Measurements from ENCODE around the gene DBX1. TPM values are rescaled to one million over a fixed set of nuclear protein-coding genes. Genes with fewer than 3 reads are reported as not detected.
A peak's percentile ranks its signal among the peaks of the same experiment; 100 is the strongest.

DBX1 gene
- total and polyA plus RNA-seq, 2 of the 13 experiments (the other 11 are each of a cell fraction or from before 2014, with no cell fraction given): not detected

DNA sequence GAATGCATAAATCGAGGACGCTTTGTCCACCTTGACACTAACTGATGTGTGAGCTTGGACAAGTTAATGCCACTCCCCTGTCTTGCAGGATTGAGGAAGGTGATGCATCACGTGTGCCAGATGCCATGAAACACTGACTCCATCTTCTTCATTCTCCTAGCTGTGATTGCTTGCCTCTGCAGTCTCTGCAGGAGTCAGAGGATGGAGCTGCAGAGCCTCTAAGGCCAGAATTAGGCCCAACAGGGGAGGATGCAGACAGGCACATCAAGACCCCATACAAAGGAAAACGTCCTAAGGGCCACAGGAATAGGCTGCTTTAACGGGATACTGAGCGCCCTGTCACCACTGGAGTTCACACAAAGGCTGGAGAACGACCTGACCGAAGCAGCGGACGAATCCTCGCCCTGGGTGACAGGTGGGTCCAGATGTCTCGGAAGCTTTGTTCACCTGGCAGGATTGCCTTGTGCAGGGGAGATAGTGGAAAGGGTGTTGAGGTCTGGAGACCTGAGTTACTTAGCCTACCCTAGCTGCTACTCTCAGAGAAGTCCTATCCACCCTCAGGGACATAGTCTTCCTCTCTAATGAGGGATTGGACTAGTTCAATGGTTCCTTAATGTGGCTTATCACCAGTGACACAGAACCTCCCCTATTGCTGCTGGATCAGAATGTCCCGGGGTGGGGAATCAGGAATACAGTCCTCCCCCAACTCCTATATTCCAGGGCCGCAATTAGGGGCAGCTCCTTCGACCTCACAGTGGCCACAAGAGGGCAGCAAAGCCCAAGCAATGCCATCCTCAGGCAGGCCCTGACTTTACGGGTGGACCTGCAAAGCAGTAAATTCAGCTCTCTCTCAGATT, 32.4 kb downstream of the DBX1 start (continued):
- TF ChIP-seq, protein P1, sequence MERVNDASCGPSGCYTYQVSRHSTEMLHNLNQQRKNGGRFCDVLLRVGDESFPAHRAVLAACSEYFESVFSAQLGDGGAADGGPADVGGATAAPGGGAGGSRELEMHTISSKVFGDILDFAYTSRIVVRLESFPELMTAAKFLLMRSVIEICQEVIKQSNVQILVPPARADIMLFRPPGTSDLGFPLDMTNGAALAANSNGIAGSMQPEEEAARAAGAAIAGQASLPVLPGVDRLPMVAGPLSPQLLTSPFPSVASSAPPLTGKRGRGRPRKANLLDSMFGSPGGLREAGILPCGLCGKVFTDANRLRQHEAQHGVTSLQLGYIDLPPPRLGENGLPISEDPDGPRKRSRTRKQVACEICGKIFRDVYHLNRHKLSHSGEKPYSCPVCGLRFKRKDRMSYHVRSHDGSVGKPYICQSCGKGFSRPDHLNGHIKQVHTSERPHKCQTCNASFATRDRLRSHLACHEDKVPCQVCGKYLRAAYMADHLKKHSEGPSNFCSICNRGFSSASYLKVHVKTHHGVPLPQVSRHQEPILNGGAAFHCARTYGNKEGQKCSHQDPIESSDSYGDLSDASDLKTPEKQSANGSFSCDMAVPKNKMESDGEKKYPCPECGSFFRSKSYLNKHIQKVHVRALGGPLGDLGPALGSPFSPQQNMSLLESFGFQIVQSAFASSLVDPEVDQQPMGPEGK (CRISPR knock-in tag; IDR thresholded peaks at IDR 0.05): peak; percentile 26; the same call in 1 of the 2 replicates
- TF ChIP-seq ZZZ3 (CRISPR knock-in tag; IDR thresholded peaks at IDR 0.05; ENCODE audit: borderline replicate concordance): no peak
- no peak for TF ChIP-seq REPIN1 (CRISPR knock-in tag; IDR thresholded peaks at IDR 0.05; ENCODE audit: borderline replicate concordance, low read depth)
- TF ChIP-seq ZFP90 (CRISPR knock-in tag; IDR thresholded peaks at IDR 0.05; ENCODE audit: borderline replicate concordance): 0 out of 2 replicates have a peak, but pooled peaks have one; percentile 43
- no peak for TF ChIP-seq RXRB (CRISPR knock-in tag; IDR thresholded peaks at IDR 0.05; ENCODE audit: borderline replicate concordance)
- TF ChIP-seq, protein P2, sequence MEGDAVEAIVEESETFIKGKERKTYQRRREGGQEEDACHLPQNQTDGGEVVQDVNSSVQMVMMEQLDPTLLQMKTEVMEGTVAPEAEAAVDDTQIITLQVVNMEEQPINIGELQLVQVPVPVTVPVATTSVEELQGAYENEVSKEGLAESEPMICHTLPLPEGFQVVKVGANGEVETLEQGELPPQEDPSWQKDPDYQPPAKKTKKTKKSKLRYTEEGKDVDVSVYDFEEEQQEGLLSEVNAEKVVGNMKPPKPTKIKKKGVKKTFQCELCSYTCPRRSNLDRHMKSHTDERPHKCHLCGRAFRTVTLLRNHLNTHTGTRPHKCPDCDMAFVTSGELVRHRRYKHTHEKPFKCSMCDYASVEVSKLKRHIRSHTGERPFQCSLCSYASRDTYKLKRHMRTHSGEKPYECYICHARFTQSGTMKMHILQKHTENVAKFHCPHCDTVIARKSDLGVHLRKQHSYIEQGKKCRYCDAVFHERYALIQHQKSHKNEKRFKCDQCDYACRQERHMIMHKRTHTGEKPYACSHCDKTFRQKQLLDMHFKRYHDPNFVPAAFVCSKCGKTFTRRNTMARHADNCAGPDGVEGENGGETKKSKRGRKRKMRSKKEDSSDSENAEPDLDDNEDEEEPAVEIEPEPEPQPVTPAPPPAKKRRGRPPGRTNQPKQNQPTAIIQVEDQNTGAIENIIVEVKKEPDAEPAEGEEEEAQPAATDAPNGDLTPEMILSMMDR (CRISPR knock-in tag; IDR thresholded peaks at IDR 0.05): peak; percentile 92
- TF ChIP-seq TEAD3 (CRISPR knock-in tag; optimal IDR thresholded peaks at IDR 0.05; ENCODE audit: borderline replicate concordance): peak; percentile 5
- peak; percentile 22; the same call in 1 of the 2 replicates for TF ChIP-seq KDM2A (CRISPR knock-in tag; IDR thresholded peaks at IDR 0.05; ENCODE audit: borderline replicate concordance, low read depth)

Data from HepG2 (cell line).